Measurements from ENCODE around the gene CLRN1. TPM values are rescaled to one million over a fixed set of nuclear protein-coding genes. Genes with fewer than 3 reads are reported as not detected.

CLRN1 gene
- total RNA-seq, 4 donors from 2014 or later = 0.14 TPM; not detected in 3

DNA sequence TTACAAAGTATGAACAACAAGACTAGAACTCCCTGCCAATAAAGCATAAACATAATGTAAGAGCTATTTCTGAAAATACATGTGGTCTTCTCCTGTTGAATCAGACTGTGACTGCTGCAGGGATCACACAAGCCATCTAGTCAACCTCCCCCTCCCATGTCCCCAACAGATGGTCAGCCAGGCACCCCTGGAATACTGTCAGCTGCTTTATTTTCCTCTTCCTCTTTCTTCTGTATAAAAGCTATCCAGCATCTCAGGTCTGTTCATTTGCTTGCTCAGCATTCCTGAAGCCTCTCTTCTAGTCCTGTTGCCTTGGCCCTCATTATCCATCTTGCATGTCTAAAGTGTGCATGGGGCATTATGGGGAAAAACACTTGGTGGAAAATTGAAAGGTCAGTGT, 60.8 kb downstream of the CLRN1 start:
- H3K4me1 ChIP-seq = no peaks in the 10 kb centered on the region
- no peaks in the 10 kb centered on the region for H3K27me3 ChIP-seq
- no peak for DNase-seq
- intact Hi-C loops (cut with DNase I; ENCODE audit: low total_unique reads) = no loop called here
- TF ChIP-seq POLR2AphosphoS5 (IDR thresholded peaks at IDR 0.05) (no peak), EP300 (IDR thresholded peaks at IDR 0.05; ENCODE audit: low read depth) (no peak), POLR2A (IDR thresholded peaks at IDR 0.05) (no peak)
- TF ChIP-seq, protein P1, sequence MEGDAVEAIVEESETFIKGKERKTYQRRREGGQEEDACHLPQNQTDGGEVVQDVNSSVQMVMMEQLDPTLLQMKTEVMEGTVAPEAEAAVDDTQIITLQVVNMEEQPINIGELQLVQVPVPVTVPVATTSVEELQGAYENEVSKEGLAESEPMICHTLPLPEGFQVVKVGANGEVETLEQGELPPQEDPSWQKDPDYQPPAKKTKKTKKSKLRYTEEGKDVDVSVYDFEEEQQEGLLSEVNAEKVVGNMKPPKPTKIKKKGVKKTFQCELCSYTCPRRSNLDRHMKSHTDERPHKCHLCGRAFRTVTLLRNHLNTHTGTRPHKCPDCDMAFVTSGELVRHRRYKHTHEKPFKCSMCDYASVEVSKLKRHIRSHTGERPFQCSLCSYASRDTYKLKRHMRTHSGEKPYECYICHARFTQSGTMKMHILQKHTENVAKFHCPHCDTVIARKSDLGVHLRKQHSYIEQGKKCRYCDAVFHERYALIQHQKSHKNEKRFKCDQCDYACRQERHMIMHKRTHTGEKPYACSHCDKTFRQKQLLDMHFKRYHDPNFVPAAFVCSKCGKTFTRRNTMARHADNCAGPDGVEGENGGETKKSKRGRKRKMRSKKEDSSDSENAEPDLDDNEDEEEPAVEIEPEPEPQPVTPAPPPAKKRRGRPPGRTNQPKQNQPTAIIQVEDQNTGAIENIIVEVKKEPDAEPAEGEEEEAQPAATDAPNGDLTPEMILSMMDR (IDR thresholded peaks at IDR 0.05) = no peak
- H3K9me3 ChIP-seq = no peaks in the 10 kb centered on the region
- H3K27ac ChIP-seq = no peak overlapping the region
- in situ Hi-C loops (cut with MboI; ENCODE audit: low pct_ligation_motif_present in 1 of 4, low pct_unique_long_range_greater_than_20kb in 1 of 4, low sequenced_read_pairs in 3 of 4) = loop anchor here in 1 of 4 donors (25.0 kb wide), 1 partner anchor 226 kb away; no protein-coding TSS in a partner anchor
- H3K36me3 ChIP-seq = no peaks in the 10 kb centered on the region
- H3K4me3 ChIP-seq = no peak overlapping the region

DNA sequence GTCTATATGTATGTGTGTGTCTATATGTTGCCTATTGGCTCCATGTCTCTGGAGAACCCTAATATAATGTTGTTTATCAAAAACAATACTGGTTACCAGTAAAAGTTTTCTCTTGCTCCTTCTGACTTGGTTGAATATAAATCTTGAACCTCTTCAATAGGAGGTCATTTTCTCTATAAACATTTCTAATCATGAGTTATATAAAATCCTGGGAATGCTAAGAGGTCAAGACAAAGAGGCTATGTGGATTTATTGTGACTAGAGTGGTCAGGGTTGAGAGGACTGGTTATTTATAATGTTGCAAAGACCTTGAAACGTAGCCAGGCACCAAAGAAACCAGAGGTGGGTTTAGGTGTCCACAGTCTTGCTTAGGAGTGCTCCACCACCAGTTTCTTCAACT, 66.1 kb downstream of the CLRN1 start:
- DNase-seq = no peak
- no peak for TF ChIP-seq POLR2A (IDR thresholded peaks at IDR 0.05)
- no peak for TF ChIP-seq EP300 (IDR thresholded peaks at IDR 0.05; ENCODE audit: low read depth)
- TF ChIP-seq, protein P1 (IDR thresholded peaks at IDR 0.05) = no peak
- no peak for TF ChIP-seq POLR2AphosphoS5 (IDR thresholded peaks at IDR 0.05)
- Histone ChIP-seq H3K4me3 (no peak overlapping the region), H3K4me1 (no peaks in the 10 kb centered on the region), H3K9me3 (no peaks in the 10 kb centered on the region), H3K27ac (no peak overlapping the region), H3K27me3 (peaks cover 6% of the 10 kb centered on the region), H3K36me3 (no peaks in the 10 kb centered on the region)
- WGBS, 2 donors (ENCODE audit: low coverage in 1 of 2) = 33 to 58% methylated on average over 1 of the region's 1 CpG
- intact Hi-C loops (cut with DNase I; ENCODE audit: low total_unique reads) = no loop called here
- in situ Hi-C loops (cut with MboI; ENCODE audit: low pct_ligation_motif_present in 1 of 4, low pct_unique_long_range_greater_than_20kb in 1 of 4, low sequenced_read_pairs in 3 of 4) = loop anchor here in 1 of 4 donors (25.0 kb wide), 1 partner anchor 231 kb away; no protein-coding TSS in a partner anchor

DNA sequence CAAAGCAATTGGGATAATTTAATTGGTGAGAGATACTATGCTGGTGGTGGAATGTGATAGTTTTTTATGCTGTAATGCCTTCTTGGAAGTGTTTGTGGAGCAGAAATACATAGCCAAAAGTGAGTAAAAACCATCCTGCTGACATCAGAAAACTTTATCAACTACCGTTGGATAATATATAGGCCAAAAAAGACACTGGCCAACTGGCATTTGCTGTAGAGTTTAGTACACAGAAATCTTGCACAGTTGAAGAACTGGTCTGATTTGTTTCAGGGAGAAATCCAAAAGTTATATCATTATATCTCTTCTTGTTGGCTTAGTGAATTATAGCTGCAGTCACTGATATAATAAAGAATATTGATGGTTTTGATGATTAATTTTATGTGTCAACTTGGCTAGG, 66.8 kb downstream of the CLRN1 start:
- Histone ChIP-seq H3K9me3 (no peaks in the 10 kb centered on the region), H3K4me1 (no peaks in the 10 kb centered on the region), H3K36me3 (no peaks in the 10 kb centered on the region), H3K4me3 (no peak overlapping the region), H3K27me3 (peaks cover 6% of the 10 kb centered on the region), H3K27ac (no peak overlapping the region)
- TF ChIP-seq, protein P1 (IDR thresholded peaks at IDR 0.05) = no peak
- TF ChIP-seq POLR2AphosphoS5 (IDR thresholded peaks at IDR 0.05) = no peak
- TF ChIP-seq EP300 (IDR thresholded peaks at IDR 0.05; ENCODE audit: low read depth) = no peak
- no peak for TF ChIP-seq POLR2A (IDR thresholded peaks at IDR 0.05)
- WGBS, 2 donors (ENCODE audit: low coverage in 1 of 2) = 60 to 76% methylated on average over 1 of the region's 1 CpG
- in situ Hi-C loops (cut with MboI; ENCODE audit: low pct_ligation_motif_present in 1 of 4, low pct_unique_long_range_greater_than_20kb in 1 of 4, low sequenced_read_pairs in 3 of 4) (loop anchor here in 1 of 4 donors (25.0 kb wide), 1 partner anchor 232 kb away; no protein-coding TSS in a partner anchor), intact Hi-C loops (cut with DNase I; ENCODE audit: low total_unique reads) (no loop called here)
- DNase-seq = no peak

DNA sequence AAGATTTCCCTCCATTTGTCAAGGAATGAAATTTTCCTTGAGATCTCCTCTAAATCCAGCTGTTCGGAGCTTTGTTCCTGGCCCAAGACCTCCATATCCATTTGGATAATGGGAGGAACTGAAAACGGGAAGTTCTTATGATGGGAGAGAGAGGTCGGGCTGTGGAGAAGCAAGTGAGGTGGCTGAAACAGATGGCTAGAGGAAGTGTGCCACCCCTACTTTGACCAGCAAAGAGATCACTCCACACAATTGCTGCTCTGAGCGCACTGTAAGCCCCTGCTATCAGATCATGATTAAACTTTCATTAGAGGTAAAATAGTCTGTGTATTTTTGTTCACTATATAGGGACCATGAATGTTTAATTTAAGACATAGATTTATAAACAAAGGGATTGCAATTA, 67.2 kb downstream of the CLRN1 start, which contains the start of gene MINDY4B:
MINDY4B (minus strand) TSS at position 101 of the 400 bp plus-strand sequence; CDS start at position 101, 0 bp downstream.
- Histone ChIP-seq H3K27me3 (peaks cover 6% of the 10 kb centered on the region), H3K4me3 (no peak within 1 kb of the TSS), H3K36me3 (no peaks in the 10 kb centered on the region), H3K4me1 (no peaks in the 10 kb centered on the region), H3K9me3 (no peaks in the 10 kb centered on the region), H3K27ac (no peak within 1 kb of the TSS)
- in situ Hi-C loops (cut with MboI; ENCODE audit: low pct_ligation_motif_present in 1 of 4, low pct_unique_long_range_greater_than_20kb in 1 of 4, low sequenced_read_pairs in 3 of 4) (loop anchor here in 1 of 4 donors (25.0 kb wide), 1 partner anchor 232 kb away; no protein-coding TSS in a partner anchor), intact Hi-C loops (cut with DNase I; ENCODE audit: low total_unique reads) (no loop called here)
- WGBS, 2 donors (ENCODE audit: low coverage in 1 of 2) = 72 to 74% methylated on average over 4 of the region's 4 CpGs
- no peak for DNase-seq
- TF ChIP-seq POLR2AphosphoS5 (IDR thresholded peaks at IDR 0.05) (no peak), POLR2A (IDR thresholded peaks at IDR 0.05) (no peak), EP300 (IDR thresholded peaks at IDR 0.05; ENCODE audit: low read depth) (no peak)
- TF ChIP-seq, protein P1 (IDR thresholded peaks at IDR 0.05) = no peak

All from transverse colon (tissue), 4 donors.